Skin epidermis (tissue), 12 donors: Measurements from ENCODE around the gene DPEP1.
"Not testable (repeated sequence)": the region's sequence is repeated elsewhere in the genome, so short reads cannot be mapped to it uniquely, and the experiment has no call there.

Experiments used
- H3K27ac ChIP-seq, 21 experiments: fragments of 200-600 bp; sonication (generic) in 11 of 21; one replicate each; pipeline ENCODE4 v1.5.0; 2020; ENCODE audit warnings: mild to moderate bottlenecking in 3 of 21, inconsistent platforms in 2 of 21, moderate library complexity in 2 of 21
- H3K4me3 ChIP-seq, 7 experiments: fragments of 200-600 bp; sonication (generic) in 2 of 7; one replicate each; pipeline ENCODE4 v1.5.0; 2020; ENCODE audit warnings: inconsistent platforms in 2 of 7, mild to moderate bottlenecking in 2 of 7, moderate library complexity in 1 of 7

DPEP1 gene

DNA sequence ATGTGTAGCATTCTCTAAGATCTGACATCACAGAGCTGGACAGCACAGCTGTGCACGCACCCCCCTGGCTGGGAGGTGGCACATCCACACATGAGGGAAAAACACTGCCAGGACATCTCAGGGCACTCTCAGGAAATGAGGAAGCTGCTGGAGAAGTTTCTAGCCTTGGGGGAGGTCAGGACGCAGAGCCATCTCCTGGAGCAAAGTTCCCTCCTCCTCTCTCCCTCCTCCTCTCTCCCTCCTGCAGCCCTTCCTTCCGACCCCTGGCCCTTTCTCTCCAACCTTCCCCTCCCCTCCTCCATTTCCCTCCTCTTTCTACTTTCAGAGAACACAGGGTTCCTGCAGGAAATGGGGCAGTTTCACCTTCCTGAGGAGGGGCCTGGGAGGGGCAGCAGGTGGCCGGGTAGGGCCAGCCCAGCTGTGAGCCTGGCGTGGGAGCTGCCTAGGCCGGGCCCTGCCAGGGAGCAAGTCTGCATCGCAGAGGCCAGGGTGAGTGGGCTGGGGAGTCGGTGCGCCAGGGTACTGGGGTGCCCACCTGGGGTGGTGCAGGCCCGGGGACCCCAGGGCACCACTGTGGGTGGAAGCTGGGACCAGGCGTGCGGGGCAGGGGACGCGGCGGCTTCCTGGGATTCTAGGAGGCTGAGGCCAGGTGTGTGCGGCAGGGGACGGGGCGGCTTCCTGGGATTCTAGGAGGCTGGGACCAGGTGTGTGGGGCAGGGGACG, at the start of gene DPEP1:
TSS of gene DPEP1 (plus strand) at position 412 of the 723 bp plus-strand sequence. CDS start 16,769 bp downstream, outside the sequence.
- Histone ChIP-seq H3K27ac (no peak within 1 kb of the TSS), H3K4me3 (no peak within 1 kb of the TSS)

- peak overlapping the region in 1 of 7 experiments; percentile 12 for H3K4me3 ChIP-seq
- no peak overlapping the region for H3K27ac ChIP-seq
These were observed 48.8 kb upstream of the DPEP1 start for GRCh38 chr16:89564476-89565255.

- H3K4me3 ChIP-seq, result peak overlapping the region in 1 of 7 experiments; percentile 12
- H3K27ac ChIP-seq, result peak overlapping the region in 1 of 21 experiments; percentile 2
These were observed 48.3 kb upstream of the DPEP1 start for GRCh38 chr16:89565256-89565505.

DNA sequence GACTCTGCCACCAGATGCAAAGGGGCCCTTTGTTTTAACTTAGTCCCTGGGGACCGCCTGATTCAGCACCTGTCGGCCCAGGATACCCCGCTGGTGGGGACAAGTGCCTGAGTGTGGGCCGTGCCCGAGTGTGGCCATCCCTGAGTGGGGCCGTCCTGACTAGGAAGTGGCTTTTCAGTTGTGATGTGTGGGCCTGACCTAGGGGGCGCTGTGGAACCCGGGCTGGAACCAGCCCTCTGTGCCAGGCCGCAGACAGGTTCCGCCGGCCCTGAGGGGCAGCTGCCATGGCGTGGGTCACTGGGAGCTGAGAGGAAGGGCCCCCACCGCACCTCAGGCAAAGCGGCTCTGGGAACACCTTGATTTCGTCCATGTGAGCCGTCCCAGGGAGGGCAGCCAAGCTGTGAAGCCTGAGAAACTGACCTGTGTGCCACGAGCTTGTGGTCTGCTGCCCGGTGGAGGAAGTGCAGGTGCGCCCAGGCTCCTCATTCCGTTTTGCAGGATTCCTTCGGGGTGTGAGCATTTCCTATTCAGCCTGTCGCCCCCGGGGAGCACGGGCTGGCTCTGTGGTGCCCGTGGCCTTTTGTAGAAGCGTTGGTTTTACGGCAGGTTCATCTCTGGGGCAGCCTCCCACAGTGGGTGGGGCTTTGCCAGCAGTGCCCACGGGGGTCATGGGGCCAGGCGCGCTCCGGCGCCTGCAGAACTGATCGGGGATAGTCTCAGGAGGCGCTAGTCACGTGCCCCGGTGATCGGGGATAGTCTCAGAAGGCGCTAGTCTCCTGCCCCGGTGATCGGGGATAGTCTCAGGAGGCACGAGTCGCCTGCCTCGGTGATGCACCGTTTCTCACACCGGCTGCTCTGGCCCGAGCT, 47.7 kb upstream of the DPEP1 start:
- Histone ChIP-seq H3K4me3 (peak overlapping the region in 3 of 7 experiments; percentile 1 to 12 (median 6)), H3K27ac (peak overlapping the region in 2 of 21 experiments; percentile 2 to 7)

- H3K4me3 ChIP-seq, result no peak overlapping the region
- H3K27ac ChIP-seq, result no peak overlapping the region
These were observed 45.5 kb upstream of the DPEP1 start for GRCh38 chr16:89567656-89568594.

GRCh38 chr16:89569506-89570341, 43.7 kb upstream of the DPEP1 start:
- H3K4me3 ChIP-seq, result no peak overlapping the region
- no peak overlapping the region for H3K27ac ChIP-seq

GRCh38 chr16:89570342-89570923, 43.0 kb upstream of the DPEP1 start:
- no peak overlapping the region for H3K4me3 ChIP-seq

GRCh38 chr16:89570983-89571598, 42.4 kb upstream of the DPEP1 start:
- H3K27ac ChIP-seq, H3K4me3 ChIP-seq: not testable (repeated sequence)

More at GRCh38 chr16:89570342-89570923, 43.0 kb upstream of the DPEP1 start:
- no peak overlapping the region for H3K27ac ChIP-seq

- Histone ChIP-seq H3K27ac (no peak overlapping the region), H3K4me3 (no peak overlapping the region)
These were observed 41.8 kb upstream of the DPEP1 start for GRCh38 chr16:89571636-89572035.

DNA sequence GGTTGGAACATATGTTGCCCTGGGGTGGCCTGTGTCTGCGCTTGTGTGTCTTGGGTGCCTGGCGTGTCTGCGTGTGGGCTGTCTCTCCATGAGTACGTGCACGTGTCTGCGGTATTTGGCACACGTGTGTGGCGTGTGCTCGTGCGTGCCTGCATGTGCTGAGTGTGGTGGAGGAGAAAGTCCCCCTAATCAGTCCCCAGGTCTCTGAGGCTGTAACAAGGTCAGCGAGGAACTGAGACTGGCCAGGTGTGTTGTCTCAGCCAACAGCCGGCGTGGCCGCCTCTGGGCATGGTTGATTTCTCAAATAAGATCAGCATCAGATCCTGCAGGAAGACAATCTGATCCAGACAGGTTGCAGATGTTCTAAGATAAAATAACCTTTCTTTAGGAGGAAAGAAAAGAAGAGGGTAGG, 41.4 kb upstream of the DPEP1 start:
- Histone ChIP-seq H3K4me3 (no peak overlapping the region), H3K27ac (no peak overlapping the region)

DNA sequence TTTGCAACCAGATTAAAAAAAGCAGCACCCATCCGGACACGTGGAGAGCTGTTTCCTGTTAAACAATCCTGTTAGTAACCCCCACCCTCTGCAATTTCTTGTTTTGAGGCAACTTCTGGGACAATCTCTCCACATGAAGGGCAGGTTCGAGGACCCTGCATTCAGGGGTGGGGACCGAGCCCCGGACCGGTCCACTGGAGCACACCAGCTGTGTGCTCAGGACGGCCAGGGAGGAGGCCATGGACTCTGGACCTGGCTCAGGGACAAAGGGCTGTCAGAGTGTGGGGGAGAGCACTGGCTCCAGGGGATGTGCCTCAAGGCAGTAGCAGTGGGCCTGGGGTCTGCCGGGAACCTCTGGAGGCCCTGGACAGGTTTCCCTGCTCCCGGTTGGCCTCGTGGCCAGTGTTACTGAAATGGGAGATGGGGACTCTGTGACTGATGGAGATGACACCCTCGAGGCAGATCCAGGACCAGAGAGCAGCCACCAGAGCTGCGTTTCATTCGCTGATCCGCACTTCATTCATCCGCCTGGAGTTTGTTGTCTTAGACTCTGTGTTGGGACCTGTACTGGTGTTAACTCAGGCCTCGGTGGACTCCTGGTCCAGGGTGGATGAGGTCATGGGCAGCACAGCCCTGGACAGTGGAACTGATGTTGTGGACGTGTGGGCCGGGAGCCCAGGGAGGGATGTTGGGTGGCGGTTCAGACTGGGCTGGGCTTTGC, 40.8 kb upstream of the DPEP1 start:
- H3K4me3 ChIP-seq, result no peak overlapping the region

GRCh38 chr16:89573826-89574680, 39.4 kb upstream of the DPEP1 start:
- Histone ChIP-seq H3K27ac (peak overlapping the region in 1 of 21 experiments; percentile 4), H3K4me3 (peak overlapping the region in 4 of 7 experiments; percentile 11 to 33 (median 24))

More for the DNA sequence above, 40.8 kb upstream of the DPEP1 start:
- no peak overlapping the region for H3K27ac ChIP-seq

DNA sequence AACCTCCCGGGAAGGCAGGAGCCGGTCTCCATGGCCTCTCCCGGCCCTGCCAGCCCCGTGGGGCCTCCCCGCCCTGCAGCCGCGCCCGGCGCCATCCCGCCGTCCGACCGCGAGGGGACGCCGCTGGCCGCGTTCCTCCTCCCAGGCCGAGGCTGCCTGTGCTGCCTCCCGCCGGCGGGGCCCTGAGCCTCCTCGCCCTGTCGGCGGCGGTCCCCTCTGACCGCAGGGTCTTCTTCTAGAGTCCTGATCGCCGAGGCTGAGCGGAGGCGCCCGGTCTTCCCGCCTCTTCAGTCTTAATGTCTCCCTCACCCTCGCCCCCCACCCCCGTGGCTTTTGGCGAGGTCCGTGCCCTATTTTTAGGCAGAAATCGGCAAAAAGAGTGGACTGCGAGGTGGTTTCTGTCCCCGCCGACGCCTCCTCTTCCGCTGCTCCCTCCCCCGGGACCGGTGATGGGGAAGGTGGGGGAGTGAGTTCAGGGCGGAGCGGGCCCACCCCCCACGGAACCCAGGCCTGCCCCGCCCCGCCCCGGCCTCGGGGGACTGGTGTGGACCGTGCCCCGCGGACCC, 38.7 kb upstream of the DPEP1 start:
- peak overlapping the region; percentile 2 to 33 (median 19) for H3K4me3 ChIP-seq
- peak overlapping the region in 2 of 21 experiments; percentile 4 for H3K27ac ChIP-seq

DNA sequence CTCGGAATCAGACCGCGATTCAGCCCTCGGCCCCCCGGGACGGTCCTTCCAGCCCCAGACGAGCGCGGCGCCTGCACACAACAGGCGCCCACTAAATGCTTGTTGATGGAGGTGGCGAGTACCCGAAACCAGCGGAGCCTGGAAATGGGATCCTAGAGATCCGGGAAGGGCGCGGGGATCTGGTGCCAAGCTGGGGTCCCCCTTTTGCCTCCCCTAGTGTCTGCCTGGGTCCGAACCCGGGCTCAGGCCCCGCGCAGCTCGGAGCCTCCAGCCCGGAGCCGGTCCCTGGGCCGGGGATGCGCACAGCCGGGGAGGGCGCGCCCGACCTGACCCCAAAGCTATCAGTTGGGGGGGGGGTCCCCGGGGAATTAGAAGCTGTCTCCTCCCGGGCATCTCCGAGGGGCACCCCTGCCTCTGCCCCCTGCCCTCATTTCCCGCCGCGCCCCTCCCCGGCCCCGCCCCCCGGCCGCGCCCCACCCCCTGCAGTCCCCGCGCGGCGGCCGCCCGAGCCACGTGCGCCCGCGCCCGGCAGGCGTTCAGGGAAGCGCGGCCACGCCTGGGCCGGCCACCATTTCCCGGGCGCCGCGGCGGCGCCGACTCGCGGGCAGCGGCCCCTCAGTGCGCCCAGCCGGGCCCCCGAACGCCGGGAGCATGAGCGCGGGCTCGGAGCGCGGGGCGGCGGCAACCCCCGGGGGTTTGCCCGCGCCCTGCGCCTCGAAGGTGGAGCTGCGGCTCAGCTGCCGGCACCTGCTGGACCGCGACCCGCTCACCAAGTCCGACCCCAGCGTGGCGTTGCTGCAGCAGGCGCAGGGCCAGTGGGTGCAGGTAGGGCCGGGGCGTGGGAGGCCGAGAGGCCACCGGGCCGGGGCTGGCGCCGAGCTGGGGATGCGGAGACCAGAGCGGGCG, 37.9 kb upstream of the DPEP1 start, which contains the start of gene CPNE7:
TSS of gene CPNE7 (plus strand) at position 512 of the 906 bp plus-strand sequence. CDS start at position 652, 140 bp downstream.
- Histone ChIP-seq H3K4me3 (peak within 1 kb of the TSS; percentile 2 to 33 (median 19)), H3K27ac (peak within 1 kb of the TSS in 2 of 21 experiments; percentile 4)
